Chondrocyte (in vitro differentiated cells): ENCODE data around the gene NPSR1. TPM values are rescaled to one million over a fixed set of nuclear protein-coding genes. Genes with fewer than 3 reads are reported as not detected.
A peak's percentile ranks its signal among the peaks of the same experiment; 100 is the strongest.

Experiments used
- DNase-seq: peaks from one replicate; pipeline ENCODE4 v3.0.0; 2021; ENCODE audit warnings: mixed read lengths, low spot score
- H3K27ac Mint-ChIP-seq: one replicate; pipeline ENCODE4 v1.8.0; 2021; ENCODE audit warnings: mild to moderate bottlenecking, moderate library complexity, mixed read lengths; ENCODE audit not compliant: unreplicated experiment
- H3K27me3 Mint-ChIP-seq: 2 replicates; pipeline ENCODE4 v1.8.0; 2021; ENCODE audit warnings: low read depth, mixed read lengths
- H3K36me3 Mint-ChIP-seq: 2 replicates; pipeline ENCODE4 v1.8.0; 2021; ENCODE audit warnings: low read depth, mixed read lengths
- H3K4me1 Mint-ChIP-seq: 2 replicates; pipeline ENCODE4 v1.8.0; 2021; ENCODE audit warnings: low read depth, mild to moderate bottlenecking, mixed read lengths
- H3K4me3 Mint-ChIP-seq: one replicate; pipeline ENCODE4 v1.8.0; 2021; ENCODE audit warnings: mild to moderate bottlenecking, moderate library complexity, mixed read lengths; ENCODE audit not compliant: unreplicated experiment
- H3K9me3 Mint-ChIP-seq: 2 replicates; pipeline ENCODE4 v1.8.0; 2021; ENCODE audit warnings: low read depth, mixed read lengths
- CTCF ChIP-seq: fragments of 200-600 bp; sonication (generic); IDR thresholded peaks from 2 replicates; pipeline ENCODE4 v1.5.0; 2021; ENCODE audit warnings: antibody characterized with exemption, mild to moderate bottlenecking, moderate library complexity
- total RNA-seq: library from RNA; stranded (reverse); gene quantifications from 3 replicates; pipeline ENCODE4 v1.2.1, GENCODE V29; 2021

The NPSR1 gene
- total RNA-seq, 1 donor from 2014 or later: not detected

DNA sequence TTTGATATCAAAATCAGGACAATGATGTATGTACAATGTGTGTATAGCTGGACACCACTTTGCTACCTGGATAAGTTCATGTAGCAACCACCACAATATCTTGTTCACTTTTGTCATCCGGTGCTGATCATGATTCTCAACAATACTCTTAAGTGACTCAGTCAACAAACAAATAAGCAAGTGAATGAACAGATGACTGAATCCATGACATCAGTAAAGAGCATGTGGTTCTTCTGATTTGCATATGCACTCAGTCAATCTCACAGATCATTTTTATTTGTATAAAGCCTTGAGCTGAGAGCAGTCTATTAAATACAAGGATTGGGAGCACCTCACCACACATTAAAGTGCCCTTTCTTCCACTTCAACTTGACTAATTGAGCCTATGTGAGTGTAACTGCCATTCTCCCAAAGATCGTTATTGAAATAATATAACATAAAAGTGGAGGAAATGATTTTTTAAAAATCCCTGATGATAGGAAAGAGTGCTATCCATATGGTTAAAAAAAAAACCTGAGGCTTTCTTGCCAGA is 69.5 kb downstream of the NPSR1 start:
- H3K36me3 Mint-ChIP-seq: no peaks in the 10 kb centered on the region
- H3K27me3 Mint-ChIP-seq: peaks cover 23% of the 10 kb centered on the region
- no peak for DNase-seq
- TF ChIP-seq CTCF: no peak
- H3K4me1 Mint-ChIP-seq: no peaks in the 10 kb centered on the region
- H3K9me3 Mint-ChIP-seq: no peaks in the 10 kb centered on the region
- no peak overlapping the region for H3K27ac Mint-ChIP-seq
- no peak overlapping the region for H3K4me3 Mint-ChIP-seq

DNA sequence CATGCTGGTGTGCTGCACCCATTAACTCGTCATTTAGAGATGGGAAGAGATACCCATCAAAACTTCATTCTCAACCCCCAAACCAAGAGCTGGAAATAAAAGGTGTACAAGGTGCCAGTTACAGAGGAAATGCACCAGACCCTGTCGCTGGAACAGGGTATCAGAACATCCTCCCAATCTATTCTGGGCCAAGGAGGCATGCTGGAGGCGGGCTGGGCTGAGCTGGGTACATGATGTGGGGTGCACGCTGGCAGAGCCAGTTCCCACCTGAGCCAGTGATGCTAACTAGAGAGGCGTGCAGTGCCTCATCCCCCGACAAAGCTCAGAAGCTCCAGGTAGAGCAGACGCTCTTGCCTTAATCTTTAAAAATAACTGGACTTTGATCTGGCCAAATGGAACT is 70.1 kb downstream of the NPSR1 start:
- Mint-ChIP-seq H3K9me3 (no peaks in the 10 kb centered on the region), H3K4me1 (no peaks in the 10 kb centered on the region), H3K27ac (no peak overlapping the region), H3K27me3 (peaks cover 21% of the 10 kb centered on the region), H3K4me3 (no peak overlapping the region), H3K36me3 (no peaks in the 10 kb centered on the region)
- no peak for TF ChIP-seq CTCF
- DNase-seq: no peak

DNA sequence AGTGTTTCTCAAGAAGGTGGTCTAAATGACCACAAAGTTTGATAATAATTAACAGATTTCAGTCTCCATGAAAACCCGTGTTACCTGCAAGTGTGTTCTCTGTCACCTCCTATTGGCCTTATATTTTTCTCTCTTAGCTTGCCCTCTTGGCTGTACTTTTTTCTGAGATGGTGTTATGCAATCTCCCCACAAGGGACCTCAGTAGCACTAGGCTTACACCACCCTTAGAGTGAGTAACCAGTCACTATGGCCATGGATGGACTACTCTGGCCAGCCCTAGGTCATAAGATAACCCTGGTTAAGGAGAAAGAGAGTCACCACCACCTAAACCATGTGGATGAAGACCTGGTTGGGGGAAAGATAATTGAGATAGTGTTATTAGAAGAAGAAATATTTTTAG is 76.8 kb downstream of the NPSR1 start:
- no peak for TF ChIP-seq CTCF
- H3K4me1 Mint-ChIP-seq: no peaks in the 10 kb centered on the region
- H3K27ac Mint-ChIP-seq: peak overlapping the region; percentile 37
- no peak overlapping the region for H3K4me3 Mint-ChIP-seq
- no peak for DNase-seq
- peaks cover 27% of the 10 kb centered on the region for H3K27me3 Mint-ChIP-seq
- H3K36me3 Mint-ChIP-seq: no peaks in the 10 kb centered on the region
- no peaks in the 10 kb centered on the region for H3K9me3 Mint-ChIP-seq

GRCh38 chr7:34735526-34735925 is 77.5 kb downstream of the NPSR1 start:
- TF ChIP-seq CTCF: no peak
- Mint-ChIP-seq H3K9me3 (peaks cover under 1% of the 10 kb centered on the region), H3K4me1 (no peaks in the 10 kb centered on the region), H3K4me3 (no peak overlapping the region), H3K36me3 (no peaks in the 10 kb centered on the region), H3K27me3 (peaks cover 24% of the 10 kb centered on the region), H3K27ac (no peak overlapping the region)
- DNase-seq: no peak

- Mint-ChIP-seq H3K4me3 (no peak overlapping the region), H3K9me3 (peaks cover 25% of the 10 kb centered on the region), H3K27me3 (peaks cover 15% of the 10 kb centered on the region), H3K36me3 (peaks cover 3% of the 10 kb centered on the region), H3K27ac (no peak overlapping the region), H3K4me1 (no peaks in the 10 kb centered on the region)
- DNase-seq: no peak
- TF ChIP-seq CTCF: no peak
Observed at GRCh38 chr7:34739651-34740300, 81.8 kb downstream of the NPSR1 start.
